H1 (cell line): ENCODE measurements around the gene ZNF691. TPM values are rescaled to one million over a fixed set of nuclear protein-coding genes. Genes with fewer than 3 reads are reported as not detected.

Experiments
- CTCF ChIA-PET: fragments of 300-600 bp; sonication (Branson Sonifier 250); formaldehyde crosslinking; loops from one replicate; lab custom pipeline; 2021; ENCODE audit not compliant: partially characterized antibody; lab: Charles Lee
- POLR2A ChIA-PET: fragments of 300-600 bp; sonication (Branson Sonifier 250); formaldehyde crosslinking; loops from one replicate; lab custom pipeline; 2021; ENCODE audit warnings: inconsistent platforms; ENCODE audit not compliant: partially characterized antibody; lab: Charles Lee
- DNase-seq, 2 experiments: peaks; one replicate each; pipeline versions ENCODE4 v3.0.0 to v3.0.0-alpha.2; 2010 to 2022; ENCODE audit warnings: low spot score in 2 of 2, low read depth in 1 of 2, mixed read lengths in 1 of 2
- FAIRE-seq: peaks from 2 replicates; lab custom pipeline; 2011; peaks lifted over from hg19 to GRCh38; lab: Jason Lieb, UNC
- H2AFZ ChIP-seq: 2 replicates; pipeline ENCODE4 v1.8.1; 2012; ENCODE audit warnings: low read length, inconsistent platforms
- H2AK5ac ChIP-seq: 2 replicates; pipeline ENCODE4 v1.6.1; 2013; ENCODE audit warnings: low read depth, low read length
- H2BK120ac ChIP-seq: replicated peaks from 2 replicates; pipeline ENCODE3; 2013; ENCODE audit warnings: low read depth, low read length, inconsistent platforms
- H2BK12ac ChIP-seq: 2 replicates; pipeline ENCODE4 v1.6.1; 2013; ENCODE audit warnings: low read depth, low read length
- H2BK15ac ChIP-seq: 2 replicates; pipeline ENCODE4 v1.6.1; 2013; ENCODE audit warnings: low read length
- H2BK20ac ChIP-seq: 2 replicates; pipeline ENCODE4 v1.6.1; 2013; ENCODE audit warnings: low read length
- H2BK5ac ChIP-seq: 2 replicates; pipeline ENCODE4 v1.6.1; 2013; ENCODE audit warnings: low read depth, low read length
- H3K14ac ChIP-seq: 2 replicates; pipeline ENCODE4 v1.6.1; 2013; ENCODE audit warnings: inconsistent platforms; ENCODE audit not compliant: insufficient read length
- H3K18ac ChIP-seq: 2 replicates; pipeline ENCODE4 v1.6.1; 2013; ENCODE audit warnings: low read length; ENCODE audit errors: extremely low read depth
- H3K23ac ChIP-seq: 2 replicates; pipeline ENCODE4 v1.6.1; 2013; ENCODE audit warnings: inconsistent platforms; ENCODE audit not compliant: insufficient read length
- H3K23me2 ChIP-seq: 2 replicates; pipeline ENCODE4 v1.6.1; 2013; ENCODE audit warnings: low read depth, low read length
- H3K27ac ChIP-seq: 2 replicates; pipeline ENCODE4 v1.6.1; 2011; ENCODE audit warnings: low read depth, low read length, inconsistent platforms
- H3K27me3 ChIP-seq, 4 experiments: replicated peaks in 1 of 4; 1 replicate in 1 of 4; 2 replicates in 3 of 4; pipeline versions ENCODE4 v1.6.1 to v1.8.1; 2011 to 2013; ENCODE audit warnings: low read length in 3 of 4, mild to moderate bottlenecking in 3 of 4, inconsistent platforms in 2 of 4, mixed read lengths in 2 of 4, moderate library complexity in 1 of 4; ENCODE audit not compliant: control insufficient read depth in 3 of 4, insufficient read depth in 3 of 4; ENCODE audit errors: extremely low read depth in 1 of 4
- H3K36me3 ChIP-seq, 4 experiments: 2 replicates each; pipeline versions ENCODE4 v1.6.1 to v1.8.1; 2011 to 2013; ENCODE audit warnings: mild to moderate bottlenecking in 4 of 4, low read length in 3 of 4, moderate library complexity in 2 of 4, control low read depth in 1 of 4, inconsistent platforms in 1 of 4; ENCODE audit not compliant: insufficient read depth in 4 of 4, control insufficient read depth in 2 of 4
- H3K4ac ChIP-seq: replicated peaks from 2 replicates; pipeline ENCODE3; 2013; ENCODE audit warnings: low read length, low read depth, mixed read lengths, inconsistent platforms; ENCODE audit not compliant: insufficient read length
- H3K4me1 ChIP-seq, 4 experiments: replicated peaks in 1 of 4; 1 replicate in 1 of 4; 2 replicates in 3 of 4; pipeline versions ENCODE4 v1.6.1 to v1.8.1; 2011 to 2013; ENCODE audit warnings: low read length in 3 of 4, inconsistent platforms in 2 of 4, mixed read lengths in 1 of 4; ENCODE audit not compliant: insufficient read depth in 4 of 4, control insufficient read depth in 3 of 4
- H3K4me2 ChIP-seq, 2 experiments: 2 replicates each; pipeline versions ENCODE4 v1.6.1 to v1.8.1; 2011 to 2013; ENCODE audit warnings: low read depth in 2 of 2, low read length in 2 of 2, control low read depth in 1 of 2, inconsistent platforms in 1 of 2, mild to moderate bottlenecking in 1 of 2; ENCODE audit not compliant: insufficient read depth in 1 of 2
- H3K4me3 ChIP-seq, 4 experiments: fragments of 200-600, 300-600 bp in 1 of 4; sonication (generic), shearing (Covaris generic), sonication (Bioruptor Twin) in 1 of 4; 2 replicates each; pipeline versions ENCODE4 v1.5.1 to v1.8.1; 2011 to 2016; ENCODE audit warnings: low read length in 4 of 4, low read depth in 3 of 4, control low read depth in 2 of 4, inconsistent platforms in 2 of 4, mild to moderate bottlenecking in 2 of 4, mixed read lengths in 1 of 4, moderate library complexity in 1 of 4; ENCODE audit not compliant: insufficient read depth in 2 of 4; ENCODE audit errors: extremely low read depth in 1 of 4
- H3K56ac ChIP-seq: replicated peaks from 2 replicates; pipeline ENCODE3; 2013; ENCODE audit warnings: low read depth, mild to moderate bottlenecking, mixed read lengths, low read length, inconsistent platforms; ENCODE audit not compliant: insufficient read length
- H3K79me1 ChIP-seq: 2 replicates; pipeline ENCODE4 v1.6.1; 2013; ENCODE audit warnings: low read depth, low read length, control low read depth
- H3K79me2 ChIP-seq, 2 experiments: 2 replicates each; pipeline versions ENCODE4 v1.6.1 to v1.8.1; 2012 to 2013; ENCODE audit warnings: low read length in 2 of 2, mild to moderate bottlenecking in 2 of 2, inconsistent platforms in 1 of 2; ENCODE audit not compliant: insufficient read depth in 2 of 2, control insufficient read depth in 1 of 2
- H3K9ac ChIP-seq, 4 experiments: replicated peaks in 1 of 4; 1 replicate in 1 of 4; 2 replicates in 3 of 4; pipeline versions ENCODE4 v1.6.1 to v1.8.1; 2011 to 2013; ENCODE audit warnings: low read depth in 3 of 4, low read length in 3 of 4, control low read depth in 2 of 4, mild to moderate bottlenecking in 2 of 4, moderate library complexity in 2 of 4, inconsistent platforms in 1 of 4; ENCODE audit errors: extremely low read depth in 1 of 4
- H3K9me3 ChIP-seq, 2 experiments: 2 replicates each; pipeline versions ENCODE4 v1.6.1 to v1.8.1; 2012 to 2013; ENCODE audit warnings: mild to moderate bottlenecking in 2 of 2, moderate library complexity in 2 of 2, control low read depth in 1 of 2, inconsistent platforms in 1 of 2, low read depth in 1 of 2, low read length in 1 of 2, mixed read lengths in 1 of 2; ENCODE audit not compliant: insufficient read depth in 2 of 2
- H4K20me1 ChIP-seq, 2 experiments: replicated peaks in 1 of 2; 2 replicates each; pipeline versions ENCODE3 to v1.8.1; 2011 to 2013; ENCODE audit warnings: inconsistent platforms in 2 of 2, low read length in 2 of 2, mild to moderate bottlenecking in 1 of 2; ENCODE audit not compliant: insufficient read depth in 2 of 2, control insufficient read depth in 1 of 2
- H4K5ac ChIP-seq: 2 replicates; pipeline ENCODE4 v1.6.1; 2013; ENCODE audit warnings: low read length, low read depth, mixed read lengths, inconsistent platforms; ENCODE audit not compliant: insufficient read length
- H4K8ac ChIP-seq: 2 replicates; pipeline ENCODE4 v1.8.0; 2013; ENCODE audit warnings: mild to moderate bottlenecking, moderate library complexity, low read length, inconsistent platforms; ENCODE audit not compliant: insufficient read depth; ENCODE audit errors: extremely low read depth
- H4K91ac ChIP-seq: replicated peaks from 2 replicates; pipeline ENCODE3; 2013; ENCODE audit warnings: low read length, mixed read lengths, inconsistent platforms; ENCODE audit not compliant: insufficient read length
- EZH2 ChIP-seq: fragments of 200-600 bp; sonication (generic); IDR thresholded peaks from 2 replicates; pipeline ENCODE4 v1.7.1; 2012; ENCODE audit warnings: low read depth, mild to moderate bottlenecking, moderate library complexity, low read length, inconsistent platforms; ENCODE audit not compliant: severe bottlenecking
- PHF8 ChIP-seq: fragments of 200-600 bp; sonication (generic); conservative IDR thresholded peaks from 2 replicates; pipeline ENCODE4 v1.7.1; 2012; ENCODE audit warnings: low read depth, mild to moderate bottlenecking, inconsistent platforms, low read length, moderate library complexity
- SAP30 ChIP-seq: fragments of 300-600 bp; sonication (generic); IDR thresholded peaks from 2 replicates; pipeline ENCODE4 v1.7.1; 2012; ENCODE audit warnings: low read length, moderate library complexity, mild to moderate bottlenecking, inconsistent platforms; ENCODE audit not compliant: insufficient read depth, insufficient replicate concordance
- WGBS, 2 experiments: shearing (Covaris generic) in 1 of 2; methylation state at CpG; one replicate each; pipeline versions ENCODE4 v1.1.6 to v1.1.7; 2013 to 2015; ENCODE audit warnings: low lambda C conversion rate in 2 of 2, mixed read lengths in 2 of 2, inconsistent platforms in 1 of 2, low coverage in 1 of 2, missing lambda C conversion rate in 1 of 2; ENCODE audit not compliant: insufficient replicate concordance in 2 of 2, insufficient coverage in 1 of 2, insufficient read length in 1 of 2; ENCODE audit errors: extremely low coverage in 1 of 2, missing lambda C conversion rate in 1 of 2; 5-methylcytosine and 5-hydroxymethylcytosine counted together
- polyA plus RNA-seq, 7 experiments: library from polyadenylated mRNA; depleted of rRNA in 3 of 7; stranded (reverse) in 5 of 7; unstranded in 2 of 7; fragments of >200 nt in 5 of 7; fragments of 200-250 nt in 2 of 7; gene quantifications; 1 replicate in 5 of 7; 2 replicates in 1 of 7; 4 replicates in 1 of 7; pipeline versions ENCODE4 v1.2.1 to v1.2.3, GENCODE V29; 2011 to 2013; ENCODE audit warnings: missing spikeins in 2 of 7, mixed read lengths in 2 of 7
- total RNA-seq: library from RNA; stranded (reverse); fragmentation: NEBNext Ultra II Directional; extraction: Animal tissue kit (Norgen Biotek cat#: 25700); gene quantifications from 2 replicates; pipeline ENCODE4 v1.2.1, GENCODE V29; 2021

ZNF691 gene
- total and polyA plus RNA-seq, 2 of the 8 experiments (the other 6 are each of a cell fraction or from before 2014, with no cell fraction given): 19.5 TPM

- Histone ChIP-seq H3K4me2 (no peak overlapping the region), H2BK5ac (no peak overlapping the region), H4K91ac (no peak overlapping the region), H2BK120ac (no peak overlapping the region), H2BK15ac (no peak overlapping the region), H3K36me3 (no peaks in the 10 kb centered on the region), H2AK5ac (no peak overlapping the region), H3K18ac (no peak overlapping the region), H2BK12ac (no peak overlapping the region), H3K9ac (no peak overlapping the region), H4K5ac (no peak overlapping the region), H3K4me3 (no peak overlapping the region), H4K20me1 (no peaks in the 10 kb centered on the region), H3K27me3 (no peaks in the 10 kb centered on the region), H3K4ac (no peak overlapping the region), H3K79me2 (no peaks in the 10 kb centered on the region), H2AFZ (no peak overlapping the region), H3K14ac (no peak overlapping the region), H3K4me1 (no peaks in the 10 kb centered on the region; a peak in 1 of 7 replicates), H3K56ac (no peak overlapping the region), H3K27ac (no peak overlapping the region), H2BK20ac (no peak overlapping the region), H3K23me2 (no peaks in the 10 kb centered on the region), H3K23ac (no peak overlapping the region), H3K9me3 (no peaks in the 10 kb centered on the region), H4K8ac (no peak overlapping the region), H3K79me1 (no peaks in the 10 kb centered on the region)
- POLR2A ChIA-PET: no interaction called here
- no peak for DNase-seq
- CTCF ChIA-PET: interaction anchor here (0.8 to 2.2 kb wide), 5 partner anchors 24 to 109 kb away, joined by 3 to 8 read pairs (median 3); partner anchors contain the start of gene ZNF691
- FAIRE-seq: no peak
- 90% methylated on average over 20 of the region's 21 CpGs; no CpG with 5 or more reads in 1 of the 2 experiments for WGBS, 2 experiments
- TF ChIP-seq SAP30: no peak
- no peak for TF ChIP-seq EZH2
- TF ChIP-seq PHF8: no peak
Observed at GRCh38 chr1:42886800-42887199, 40.4 kb downstream of the ZNF691 start.
